Activated gamma-delta T cell treated with Interleukin-2 at 50 U/mL for 16 hours (primary cell): ENCODE results near the gene RIMS1.

Experiments used
- DNase-seq: peaks from one replicate; pipeline ENCODE4 v3.0.0-alpha.2; 2020

RIMS1 gene

DNA sequence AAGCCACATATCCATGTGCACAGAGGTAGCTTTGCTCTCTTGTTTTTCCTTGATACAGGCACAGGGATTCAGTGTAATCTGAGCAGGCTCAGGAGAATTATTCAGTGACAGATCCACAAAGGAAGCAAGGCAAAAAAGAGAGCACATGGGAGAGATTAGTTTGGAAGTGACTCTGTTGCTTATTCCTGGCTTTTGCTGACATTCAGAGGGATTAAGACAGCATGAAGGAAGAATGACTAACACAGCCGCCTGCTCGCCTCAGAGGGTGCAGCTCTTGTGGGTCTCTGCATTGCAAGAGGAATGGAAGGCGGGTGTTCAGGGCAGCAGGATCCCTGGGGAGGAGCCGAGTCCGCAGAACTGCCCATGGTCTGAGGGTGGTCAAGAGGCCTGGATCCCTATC is 532.1 kb downstream of the RIMS1 start:
- DNase-seq = no peak

DNA sequence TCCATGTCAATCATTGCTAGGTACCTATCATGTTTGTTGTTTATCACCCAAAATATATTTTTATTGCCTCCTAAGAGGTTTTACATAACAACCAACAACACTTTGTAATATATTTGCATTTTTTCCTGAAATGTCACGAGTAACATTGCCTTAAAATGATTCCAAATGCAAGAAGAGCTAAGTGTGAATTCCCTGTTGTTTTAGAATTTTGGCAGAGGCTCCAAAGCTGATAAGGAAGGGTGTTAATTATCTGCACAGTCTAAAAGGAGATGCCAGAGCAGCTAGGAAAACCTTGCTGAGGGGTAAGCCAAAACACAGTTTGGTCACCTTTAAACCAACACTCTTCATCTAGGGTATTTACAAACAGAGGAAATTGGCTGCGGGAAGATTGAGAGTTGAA is 533.6 kb downstream of the RIMS1 start:
- no peak for DNase-seq

DNA sequence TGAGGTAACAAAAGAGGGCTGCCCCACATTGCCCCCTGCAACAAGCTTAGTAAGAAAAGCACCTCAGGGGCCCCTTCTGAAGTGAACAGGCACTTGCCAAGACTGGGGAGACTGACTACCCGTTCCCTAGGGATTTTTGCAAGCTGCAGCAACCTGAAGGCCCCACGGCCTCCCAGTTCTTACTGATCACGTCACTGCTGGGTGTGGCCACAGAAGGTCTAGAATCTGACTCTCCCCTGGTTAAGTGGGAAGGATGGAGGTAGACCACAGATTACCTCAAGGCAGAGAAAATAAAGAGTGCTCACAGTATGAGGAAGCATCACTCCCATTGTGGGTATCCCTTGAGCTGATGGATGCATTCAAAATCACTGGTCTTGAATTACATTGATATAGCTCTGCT is 534.1 kb downstream of the RIMS1 start:
- DNase-seq = no peak

DNA sequence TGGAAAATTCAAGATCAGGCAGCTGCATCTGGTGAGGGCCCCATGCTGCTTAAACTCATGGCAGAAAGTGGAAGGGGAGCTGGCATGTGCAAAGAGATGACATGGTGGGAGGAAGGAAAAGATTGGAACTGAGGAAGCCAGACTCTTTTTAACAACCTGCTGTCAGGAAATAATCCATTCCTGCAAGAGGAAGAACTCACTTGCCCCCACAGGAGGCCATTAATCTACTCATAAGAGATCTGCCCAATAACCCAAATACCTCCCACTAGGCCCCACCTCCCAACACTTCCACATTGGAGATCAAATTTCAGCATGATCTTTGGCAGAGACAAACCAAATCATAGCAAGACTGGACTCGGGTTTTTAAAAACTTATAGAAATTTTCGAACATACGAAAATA is 535.0 kb downstream of the RIMS1 start:
- DNase-seq = no peak

DNA sequence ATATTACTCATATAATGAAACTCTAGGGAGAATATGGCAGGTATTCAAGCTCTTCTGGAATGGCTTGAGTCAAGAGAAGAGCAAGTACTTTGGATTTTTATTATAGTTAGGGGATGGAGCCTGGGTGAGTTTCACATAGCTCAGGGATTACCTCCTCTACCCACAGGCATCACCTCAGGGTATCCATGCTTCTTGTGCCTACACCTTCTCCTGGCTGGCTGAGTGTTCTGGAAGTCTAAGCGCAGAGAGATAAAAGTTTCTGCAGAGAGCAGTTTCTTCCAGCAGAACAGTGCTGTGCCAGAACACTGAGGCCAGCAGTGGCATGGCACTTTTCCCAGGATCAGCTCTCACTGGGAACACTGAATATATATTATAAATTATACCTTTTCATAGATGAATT is 535.8 kb downstream of the RIMS1 start:
- no peak for DNase-seq

DNA sequence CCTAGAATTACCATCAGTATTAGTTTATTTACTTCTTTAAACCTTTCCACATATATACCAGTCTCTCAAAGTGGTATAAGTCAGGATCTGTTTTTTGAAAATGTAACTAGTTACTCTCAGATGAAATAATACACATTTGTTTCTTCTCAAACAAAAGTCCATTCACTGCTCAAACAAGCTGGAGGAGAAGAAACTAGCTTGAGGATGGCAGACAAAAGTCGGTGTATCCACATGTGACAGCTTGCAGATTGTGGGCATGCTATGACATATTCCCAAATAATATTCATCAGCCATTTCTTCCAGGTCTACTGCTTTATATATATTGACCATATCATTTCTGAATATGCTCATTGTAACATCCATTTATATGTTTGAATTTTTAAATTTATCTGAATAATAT is 538.1 kb downstream of the RIMS1 start:
- DNase-seq = no peak

DNA sequence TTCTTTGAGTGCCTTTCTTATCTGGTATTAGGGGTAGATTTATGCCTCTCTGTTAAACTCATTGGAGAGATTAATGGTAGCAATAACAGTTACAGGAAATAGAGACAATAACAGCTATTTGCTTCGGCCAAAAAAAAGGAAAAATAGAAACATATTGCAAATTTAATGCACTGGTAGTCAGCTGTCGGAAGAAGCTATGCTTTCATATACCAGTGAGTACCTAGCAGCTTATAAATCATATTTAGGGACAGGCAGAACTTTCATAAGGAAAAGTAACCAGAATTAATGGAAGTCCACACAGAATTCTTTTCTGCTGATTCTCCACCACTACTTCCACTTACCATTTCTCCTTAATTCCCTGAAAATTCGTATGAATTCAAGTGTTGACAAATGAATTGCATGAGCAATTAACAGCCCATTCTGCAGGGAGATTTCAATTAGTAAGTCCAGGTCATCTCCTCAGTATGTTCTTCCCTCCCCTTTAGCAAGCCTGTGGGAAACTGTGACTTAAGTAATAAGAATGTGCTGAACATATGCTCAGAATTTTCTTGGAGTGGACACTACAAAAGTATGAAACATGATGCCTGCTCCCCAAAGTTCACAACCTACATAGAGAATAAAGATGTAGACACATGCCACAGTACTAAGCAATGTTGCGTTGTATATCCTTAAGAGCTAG is 538.8 kb downstream of the RIMS1 start:
- DNase-seq = no peak

DNA sequence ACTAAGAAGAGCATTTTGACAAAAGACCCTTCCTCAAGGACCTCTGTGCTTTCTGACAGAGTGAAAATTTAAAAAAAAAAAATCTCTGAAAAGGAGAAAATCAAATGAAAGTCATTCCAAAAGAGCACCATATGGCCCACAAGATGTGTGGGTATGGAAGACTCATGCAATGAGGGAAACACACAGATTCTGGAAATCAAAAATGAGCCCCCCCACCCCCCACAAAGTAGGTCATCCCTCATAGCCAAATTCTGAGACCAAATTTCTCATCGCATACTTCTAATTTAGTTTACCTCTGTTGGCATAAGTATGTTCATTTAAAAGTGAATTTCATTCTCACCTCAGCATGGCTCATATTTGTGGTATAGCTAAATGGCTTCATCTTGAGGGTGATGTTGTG is 554.3 kb downstream of the RIMS1 start:
- DNase-seq = no peak

DNA sequence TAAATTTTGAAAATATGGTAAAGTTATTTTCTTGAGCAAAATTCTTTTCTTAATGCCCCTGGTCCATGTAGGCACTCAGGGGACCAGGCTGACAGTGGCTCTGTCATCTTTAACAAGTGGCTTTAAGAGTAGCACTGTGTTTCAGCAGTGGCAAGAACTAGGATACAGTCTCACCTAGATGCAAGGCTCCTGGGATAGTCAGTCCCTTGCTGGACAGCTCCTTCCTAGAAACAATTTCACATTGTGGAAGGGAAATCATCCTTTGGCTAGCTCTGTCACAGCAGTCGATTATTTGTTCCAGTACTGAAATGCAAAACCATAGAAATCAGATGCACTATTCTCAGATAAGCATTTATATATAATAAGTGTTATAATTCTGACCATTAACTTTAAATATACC is 560.1 kb downstream of the RIMS1 start:
- no peak for DNase-seq
